DMS114 treated with DMSO at 0.1 percent for 48 hours (cell line): ENCODE results near the gene BMERB1.

ENCODE experiments used
- DNase-seq: peaks from one replicate; lab custom pipeline; 2025; ENCODE audit not compliant: unreplicated experiment; lab: John Stamatoyannopoulos, UW

BMERB1 gene

GRCh38 chr16:15493466-15494180 lies 59.2 kb downstream of the BMERB1 start:
- no peak for DNase-seq

GRCh38 chr16:15494236-15494635 lies 59.8 kb downstream of the BMERB1 start:
- DNase-seq, result no peak

GRCh38 chr16:15495898-15496297 lies 61.5 kb downstream of the BMERB1 start:
- no peak for DNase-seq

GRCh38 chr16:15498427-15499175 lies 64.2 kb downstream of the BMERB1 start:
- no peak for DNase-seq

GRCh38 chr16:15502041-15502725 lies 67.8 kb downstream of the BMERB1 start:
- no peak for DNase-seq

- no peak for DNase-seq
Measured at GRCh38 chr16:15506441-15506840, 72.1 kb downstream of the BMERB1 start.

GRCh38 chr16:15507301-15507958 lies 73.0 kb downstream of the BMERB1 start:
- DNase-seq, result no peak

GRCh38 chr16:15507959-15508627 lies 73.7 kb downstream of the BMERB1 start:
- no peak for DNase-seq

GRCh38 chr16:15509051-15509592 lies 74.7 kb downstream of the BMERB1 start:
- DNase-seq, result no peak

- DNase-seq, result no peak
Measured at GRCh38 chr16:15509593-15510535, 75.5 kb downstream of the BMERB1 start.

- no peak for DNase-seq
Measured at GRCh38 chr16:15510992-15511391, 76.6 kb downstream of the BMERB1 start.

GRCh38 chr16:15511759-15512487 lies 77.5 kb downstream of the BMERB1 start:
- DNase-seq, result no peak

- DNase-seq, result no peak
Measured at GRCh38 chr16:15513156-15513555, 78.8 kb downstream of the BMERB1 start.

- DNase-seq, result no peak
Measured at GRCh38 chr16:15515992-15516391, 81.6 kb downstream of the BMERB1 start.

- no peak for DNase-seq
Measured at GRCh38 chr16:15516609-15517008, 82.2 kb downstream of the BMERB1 start.

GRCh38 chr16:15517743-15518377 lies 83.5 kb downstream of the BMERB1 start:
- DNase-seq, result no peak

- DNase-seq, result no peak
Measured at GRCh38 chr16:15518381-15519351, 84.3 kb downstream of the BMERB1 start.
